Uterus (tissue), 4 donors: ENCODE data around the gene ZNF148. TPM values are rescaled to one million over a fixed set of nuclear protein-coding genes. Genes with fewer than 3 reads are reported as not detected.

Source experiments
- DNase-seq, 2 donors: peaks; one replicate each; pipeline ENCODE4 v3.0.0-alpha.2; 2019 to 2020
- H3K27ac ChIP-seq, 2 donors: fragments of 200-600 bp; sonication (generic); 1 replicate in 1 of 2; 2 replicates in 1 of 2; pipeline ENCODE4 v1.5.1; 2016 to 2018
- H3K27me3 ChIP-seq, 2 donors: fragments of 200-600 bp; sonication (generic); one replicate each; pipeline ENCODE4 v1.5.1; 2018 to 2019; ENCODE audit warnings: control low read depth in 1 of 2
- H3K36me3 ChIP-seq, 2 donors: fragments of 200-600 bp; sonication (generic); one replicate each; pipeline ENCODE4 v1.5.1; 2019; ENCODE audit warnings: control low read depth in 1 of 2
- H3K4me1 ChIP-seq, 2 donors: fragments of 200-600 bp; sonication (generic); one replicate each; pipeline ENCODE4 v1.5.1; 2018 to 2019; ENCODE audit warnings: control low read depth in 1 of 2
- H3K4me3 ChIP-seq, 2 donors: fragments of 200-600 bp; sonication (generic); 1 replicate in 1 of 2; 2 replicates in 1 of 2; pipeline ENCODE4 v1.5.1; 2018 to 2019; ENCODE audit warnings: mild to moderate bottlenecking in 1 of 2
- H3K9me3 ChIP-seq, 2 donors: fragments of 200-600 bp; sonication (generic); one replicate each; pipeline ENCODE4 v1.5.1; 2019; ENCODE audit warnings: control low read depth in 1 of 2
- CTCF ChIP-seq, 4 experiments: fragments of 200-600 bp in 2 of 4; fragments of 450-650 bp in 2 of 4; sonication (generic) in 2 of 4; IDR thresholded peaks; one replicate each; pipeline ENCODE4 v1.5.1; 2016 to 2019; ENCODE audit warnings: antibody characterized with exemption in 4 of 4, mild to moderate bottlenecking in 2 of 4, moderate library complexity in 1 of 4
- POLR2A ChIP-seq, 2 donors: fragments of 450-650 bp; IDR thresholded peaks; one replicate each; pipeline ENCODE4 v1.6.1; 2016; ENCODE audit warnings: antibody characterized with exemption in 2 of 2, mild to moderate bottlenecking in 1 of 2, moderate library complexity in 1 of 2
- intact Hi-C: fragments of 100-400 bp; cut with DNase I; formaldehyde crosslinking; loops from one replicate; pipeline ENCODE4 v1.15.1; 2023; ENCODE audit warnings: low total_unique reads
- total RNA-seq, 4 donors: library from RNA; depleted of rRNA in 3 of 4; stranded (reverse); fragments of >200 nt in 3 of 4; gene quantifications; one replicate each; pipeline versions ENCODE4 v1.1.0 to v1.2.4, GENCODE V29; 2014 to 2023
- donor health status: DM: yes; HTN: yes; CAD: no.

Gene ZNF148
- total RNA-seq, 4 donors from 2014 or later = 21.2 to 93.1 (median 53.0) TPM

- intact Hi-C loops = no loop called here
- Histone ChIP-seq H3K4me1 (peaks cover 0 to 4% of the 10 kb centered on the region in 2 donors), H3K9me3 (no peaks in the 10 kb centered on the region), H3K36me3 (no peaks in the 10 kb centered on the region), H3K27ac (no peak overlapping the region), H3K27me3 (no peaks in the 10 kb centered on the region), H3K4me3 (no peak overlapping the region)
- DNase-seq = no peak
- no peak for TF ChIP-seq POLR2A (IDR thresholded peaks at IDR 0.05)
- TF ChIP-seq CTCF (IDR thresholded peaks at IDR 0.05) = no peak
These were observed 22.0 kb downstream of the ZNF148 start for GRCh38 chr3:125353128-125353527.

DNA sequence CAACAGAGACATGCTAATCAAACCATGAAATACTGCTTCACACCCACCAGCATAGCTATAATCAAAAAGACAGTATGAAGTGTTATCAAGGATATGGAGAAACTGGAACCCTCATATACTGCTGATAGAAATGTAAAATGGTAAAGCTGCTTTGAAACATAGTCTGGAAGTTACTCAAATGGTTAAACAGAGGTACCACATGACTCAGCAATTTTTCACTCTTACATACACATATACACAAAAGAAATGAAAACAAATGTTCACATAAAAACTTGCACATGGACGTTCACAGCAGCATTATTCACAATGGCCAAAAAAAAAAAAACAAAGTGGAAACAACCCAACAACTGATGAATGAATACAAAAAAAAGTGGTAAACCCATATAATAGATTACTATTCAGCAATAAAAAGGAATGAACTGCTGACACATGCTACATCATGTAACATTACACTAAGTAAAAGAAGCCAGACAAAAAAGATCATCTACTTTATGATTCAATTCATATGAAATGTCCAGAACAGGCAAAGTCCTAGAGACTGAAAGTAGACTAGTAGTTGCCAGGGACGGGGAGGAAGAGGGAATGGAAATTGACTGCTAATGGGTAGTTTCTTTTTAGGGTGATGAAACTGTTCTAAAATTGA is 23.2 kb downstream of the ZNF148 start:
- DNase-seq = no peak
- no peaks in the 10 kb centered on the region for H3K27me3 ChIP-seq
- no peaks in the 10 kb centered on the region for H3K36me3 ChIP-seq
- no peaks in the 10 kb centered on the region for H3K9me3 ChIP-seq
- H3K4me1 ChIP-seq = peaks cover 0 to 4% of the 10 kb centered on the region in 2 donors
- no peak overlapping the region for H3K4me3 ChIP-seq
- TF ChIP-seq CTCF (IDR thresholded peaks at IDR 0.05) = no peak
- no peak for TF ChIP-seq POLR2A (IDR thresholded peaks at IDR 0.05)
- intact Hi-C loops = no loop called here
- H3K27ac ChIP-seq = no peak overlapping the region

DNA sequence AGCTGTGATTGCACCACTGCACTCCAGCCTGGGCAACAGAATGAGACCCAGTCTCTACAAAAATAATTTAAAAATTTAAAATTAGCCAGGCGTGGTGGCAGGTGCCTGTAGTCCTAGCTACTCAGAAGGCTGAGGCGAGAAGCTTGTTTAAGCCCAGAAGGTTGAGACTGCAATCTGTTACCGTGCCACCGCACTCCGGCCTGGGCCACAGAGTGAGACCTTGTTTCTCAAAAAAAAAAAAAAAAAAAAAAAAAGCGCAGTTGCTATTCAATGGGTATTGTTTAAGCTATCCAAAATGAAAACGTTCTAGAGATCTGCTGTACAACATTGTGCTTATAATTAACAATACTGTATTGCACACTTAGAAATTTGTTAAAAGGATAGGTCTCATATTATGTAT is 24.0 kb downstream of the ZNF148 start:
- Histone ChIP-seq H3K9me3 (no peaks in the 10 kb centered on the region), H3K36me3 (no peaks in the 10 kb centered on the region), H3K4me1 (no peaks in the 10 kb centered on the region), H3K4me3 (no peak overlapping the region), H3K27me3 (no peaks in the 10 kb centered on the region), H3K27ac (no peak overlapping the region)
- no peak for TF ChIP-seq POLR2A (IDR thresholded peaks at IDR 0.05)
- no peak for TF ChIP-seq CTCF (IDR thresholded peaks at IDR 0.05)
- intact Hi-C loops = no loop called here
- DNase-seq = no peak

GRCh38 chr3:125350597-125350996 is 24.5 kb downstream of the ZNF148 start:
- no peaks in the 10 kb centered on the region for H3K9me3 ChIP-seq
- no peak for TF ChIP-seq CTCF (IDR thresholded peaks at IDR 0.05)
- no peak overlapping the region for H3K27ac ChIP-seq
- H3K4me3 ChIP-seq = no peak overlapping the region
- H3K4me1 ChIP-seq = no peaks in the 10 kb centered on the region
- no peaks in the 10 kb centered on the region for H3K27me3 ChIP-seq
- H3K36me3 ChIP-seq = no peaks in the 10 kb centered on the region
- intact Hi-C loops = no loop called here
- no peak for DNase-seq

- Histone ChIP-seq H3K36me3 (no peaks in the 10 kb centered on the region), H3K27me3 (no peaks in the 10 kb centered on the region), H3K9me3 (no peaks in the 10 kb centered on the region), H3K27ac (no peak overlapping the region), H3K4me3 (no peak overlapping the region), H3K4me1 (no peaks in the 10 kb centered on the region)
- no peak for TF ChIP-seq CTCF (IDR thresholded peaks at IDR 0.05)
- intact Hi-C loops = no loop called here
- no peak for DNase-seq
These were observed 25.5 kb downstream of the ZNF148 start for GRCh38 chr3:125349556-125350165.
